ENCODE measurements around the gene YTHDF1.

GRCh38 chr20:63261060-63261794 is 45.3 kb upstream of the YTHDF1 start:
- TF ChIP-seq POLR2A (IDR thresholded peaks at IDR 0.05), result no peak
- TF ChIP-seq CTCF (IDR thresholded peaks at IDR 0.05), result no peak

Data from esophagus squamous epithelium (tissue), 4 donors.